Parathyroid adenoma (tissue), 2 donors: Measurements from ENCODE around the gene ZBTB3.

ENCODE experiments used
- H2AFZ ChIP-seq: fragments of 300-600 bp; sonication (generic); one replicate; pipeline ENCODE4 v1.7.0; 2017; ENCODE audit warnings: antibody characterized with exemption, mild to moderate bottlenecking
- H3K27ac ChIP-seq: fragments of 300-600 bp; sonication (generic); one replicate; pipeline ENCODE4 v1.7.0; 2017
- H3K27me3 ChIP-seq: fragments of 300-600 bp; sonication (generic); one replicate; pipeline ENCODE4 v1.7.0; 2017; ENCODE audit warnings: low read length; ENCODE audit not compliant: control insufficient read depth, insufficient read depth
- H3K36me3 ChIP-seq: fragments of 300-600 bp; sonication (generic); one replicate; pipeline ENCODE4 v1.7.0; 2017; ENCODE audit warnings: low read length; ENCODE audit not compliant: control insufficient read depth, insufficient read depth
- H3K4me1 ChIP-seq: fragments of 300-600 bp; sonication (generic); one replicate; pipeline ENCODE4 v1.7.0; 2017; ENCODE audit warnings: control low read depth
- H3K4me2 ChIP-seq: fragments of 300-600 bp; sonication (generic); one replicate; pipeline ENCODE4 v1.7.0; 2017; ENCODE audit warnings: low read length
- H3K4me3 ChIP-seq: fragments of 300-600 bp; sonication (generic); one replicate; pipeline ENCODE4 v1.7.0; 2017; ENCODE audit warnings: low read depth, low read length
- H3K79me2 ChIP-seq: fragments of 300-600 bp; sonication (generic); one replicate; pipeline ENCODE4 v1.7.0; 2017; ENCODE audit warnings: control low read depth
- H3K9ac ChIP-seq: fragments of 300-600 bp; sonication (generic); one replicate; pipeline ENCODE4 v1.7.0; 2017; ENCODE audit warnings: mild to moderate bottlenecking
- H3K9me3 ChIP-seq: fragments of 300-600 bp; sonication (generic); one replicate; pipeline ENCODE4 v1.7.0; 2017; ENCODE audit warnings: low read length; ENCODE audit not compliant: control insufficient read depth
- CTCF ChIP-seq: fragments of 300-600 bp; sonication (generic); IDR thresholded peaks from one replicate; pipeline ENCODE4 v1.7.0; 2017; ENCODE audit warnings: antibody characterized with exemption, mild to moderate bottlenecking
- donor health status: primary hyperparathyroidism.

Gene ZBTB3

GRCh38 chr11:62719302-62719978 lies 34.5 kb downstream of the ZBTB3 start:
- Histone ChIP-seq H3K4me2 (no peak overlapping the region), H3K4me3 (no peak overlapping the region), H2AFZ (no peak overlapping the region), H3K36me3 (no peaks in the 10 kb centered on the region), H3K4me1 (peaks cover 2% of the 10 kb centered on the region), H3K9me3 (no peaks in the 10 kb centered on the region), H3K27me3 (no peaks in the 10 kb centered on the region), H3K27ac (no peak overlapping the region), H3K79me2 (peaks cover 41% of the 10 kb centered on the region), H3K9ac (no peak overlapping the region)
- no peak for TF ChIP-seq CTCF

GRCh38 chr11:62716816-62717215 lies 37.1 kb downstream of the ZBTB3 start:
- no peak overlapping the region for H3K9ac ChIP-seq

GRCh38 chr11:62716206-62716605 lies 37.8 kb downstream of the ZBTB3 start:
- no peak overlapping the region for H2AFZ ChIP-seq
- no peaks in the 10 kb centered on the region for H3K36me3 ChIP-seq
- no peak overlapping the region for H3K27ac ChIP-seq
- no peaks in the 10 kb centered on the region for H3K9me3 ChIP-seq
- H3K4me3 ChIP-seq = no peak overlapping the region
- no peaks in the 10 kb centered on the region for H3K4me1 ChIP-seq
- no peak overlapping the region for H3K9ac ChIP-seq
- H3K79me2 ChIP-seq = peaks cover 15% of the 10 kb centered on the region
- no peak overlapping the region for H3K4me2 ChIP-seq
- no peak for TF ChIP-seq CTCF
- H3K27me3 ChIP-seq = no peaks in the 10 kb centered on the region

More at GRCh38 chr11:62716816-62717215, 37.1 kb downstream of the ZBTB3 start:
- no peak for TF ChIP-seq CTCF
- Histone ChIP-seq H3K79me2 (peaks cover 18% of the 10 kb centered on the region), H3K4me1 (no peaks in the 10 kb centered on the region), H3K27me3 (no peaks in the 10 kb centered on the region), H3K9me3 (no peaks in the 10 kb centered on the region), H3K4me2 (no peak overlapping the region), H3K27ac (no peak overlapping the region), H3K36me3 (no peaks in the 10 kb centered on the region), H2AFZ (no peak overlapping the region), H3K4me3 (no peak overlapping the region)

GRCh38 chr11:62715150-62716130 lies 38.5 kb downstream of the ZBTB3 start:
- Histone ChIP-seq H2AFZ (no peak overlapping the region), H3K4me1 (no peaks in the 10 kb centered on the region), H3K4me2 (no peak overlapping the region), H3K27ac (no peak overlapping the region), H3K27me3 (no peaks in the 10 kb centered on the region), H3K9me3 (no peaks in the 10 kb centered on the region), H3K79me2 (peaks cover 15% of the 10 kb centered on the region), H3K36me3 (no peaks in the 10 kb centered on the region), H3K4me3 (no peak overlapping the region), H3K9ac (no peak overlapping the region)
- TF ChIP-seq CTCF = no peak
